PC-3 (cell line): ENCODE measurements around the gene CARNS1. TPM values are rescaled to one million over a fixed set of nuclear protein-coding genes. Genes with fewer than 3 reads are reported as not detected.

Source experiments
- ATAC-seq: fragments of 200-7000 bp; cut with Tn5 transposase; 2 replicates; pipeline ENCODE4 v1.9.1; 2020; ENCODE audit warnings: mild to moderate bottlenecking, moderate library complexity
- BruUV-seq: library from RNA; stranded (reverse); fragments of 400-500 nt; replicated peaks from 2 replicates; lab custom pipeline; 2021; lab: Mats Ljungman, UMichigan
- CTCF ChIA-PET: fragments of 300-600 bp; sonication (Branson Sonifier 250); formaldehyde crosslinking; loops from one replicate; lab custom pipeline; 2022; ENCODE audit warnings: antibody characterized with exemption; lab: Charles Lee
- POLR2A ChIA-PET: fragments of 300-600 bp; sonication (Branson Sonifier 250); formaldehyde crosslinking; loops from one replicate; lab custom pipeline; 2022; ENCODE audit warnings: antibody characterized with exemption; ENCODE audit not compliant: unreplicated experiment; lab: Charles Lee
- DNase-seq: peaks from one replicate; pipeline ENCODE4 v3.0.0-alpha.2; 2015
- H2AFZ ChIP-seq: fragments of 300-600 bp; sonication (generic); 2 replicates; pipeline ENCODE4 v1.6.0; 2016; ENCODE audit warnings: antibody characterized with exemption, low read length
- H3F3A ChIP-seq: fragments of 300-600 bp; sonication (generic); one replicate; pipeline ENCODE4 v1.6.0; 2017; ENCODE audit warnings: antibody characterized with exemption, low read length, control low read depth, mild to moderate bottlenecking; ENCODE audit not compliant: unreplicated experiment
- H3K27ac ChIP-seq: fragments of 300-600 bp; sonication (generic); 2 replicates; pipeline ENCODE4 v1.5.1; 2016; ENCODE audit warnings: mild to moderate bottlenecking, low read length
- H3K27me3 ChIP-seq: fragments of 300-600 bp; sonication (generic); 2 replicates; pipeline ENCODE4 v1.6.1; 2016; ENCODE audit warnings: low read length, mixed read lengths
- H3K36me3 ChIP-seq: fragments of 300-600 bp; sonication (generic); 2 replicates; pipeline ENCODE4 v1.6.1; 2016; ENCODE audit warnings: low read depth, mixed run types, low read length, mixed read lengths
- H3K4me1 ChIP-seq: fragments of 300-600 bp; sonication (generic); 2 replicates; pipeline ENCODE4 v1.5.1; 2016; ENCODE audit warnings: low read length; ENCODE audit not compliant: insufficient read depth
- H3K4me2 ChIP-seq: fragments of 300-600 bp; sonication (generic); 2 replicates; pipeline ENCODE4 v1.6.0; 2016; ENCODE audit warnings: low read length
- H3K4me3 ChIP-seq: fragments of 300-600 bp; sonication (generic); 2 replicates; pipeline ENCODE4 v1.5.1; 2016; ENCODE audit warnings: mild to moderate bottlenecking, low read length, mixed read lengths
- H3K79me2 ChIP-seq: fragments of 300-600 bp; sonication (generic); 2 replicates; pipeline ENCODE4 v1.6.1; 2017; ENCODE audit warnings: low read length, mixed read lengths
- H3K9ac ChIP-seq: fragments of 300-600 bp; sonication (generic); 2 replicates; pipeline ENCODE4 v1.6.0; 2016; ENCODE audit warnings: mild to moderate bottlenecking, low read length
- H3K9me2 ChIP-seq: fragments of 300-600 bp; sonication (generic); replicated peaks from 2 replicates; pipeline ENCODE4 v1.6.1; 2016; ENCODE audit warnings: mixed run types, low read length, mixed read lengths
- H3K9me3 ChIP-seq: fragments of 300-600 bp; sonication (generic); 2 replicates; pipeline ENCODE4 v1.6.1; 2016; ENCODE audit warnings: low read length, mixed read lengths
- H4K20me1 ChIP-seq: fragments of 300-600 bp; sonication (generic); 2 replicates; pipeline ENCODE4 v1.6.1; 2016; ENCODE audit warnings: low read length, mixed read lengths
- CTCF ChIP-seq: fragments of 300-600 bp; sonication (generic); conservative IDR thresholded peaks from 2 replicates; pipeline ENCODE4 v1.5.1; 2017; ENCODE audit warnings: antibody characterized with exemption, low read depth, mild to moderate bottlenecking, low read length
- EZH2 ChIP-seq: fragments of 300-600 bp; sonication (generic); IDR thresholded peaks from one replicate; pipeline ENCODE4 v1.6.1; 2017; ENCODE audit warnings: antibody characterized with exemption, mild to moderate bottlenecking, low read length; ENCODE audit not compliant: unreplicated experiment
- EZH2phosphoT487 ChIP-seq: fragments of 300-600 bp; sonication (generic); IDR thresholded peaks from 2 replicates; pipeline ENCODE4 v1.6.1; 2018; ENCODE audit warnings: mild to moderate bottlenecking, antibody characterized with exemption, low read length, borderline replicate concordance
- intact Hi-C: fragments of 100-400 bp; cut with micrococcal nuclease; formaldehyde crosslinking; loops from 2 replicates; pipeline ENCODE4 v1.9.0; 2023
- total RNA-seq: library from RNA; depleted of rRNA; stranded (reverse); fragments of >200 nt; gene quantifications from 2 replicates; pipeline ENCODE4 v1.2.3, GENCODE V29; 2014

The CARNS1 gene
- total RNA-seq, 1 experiment from 2014 or later, result 0.22 TPM

GRCh38 chr11:67435031-67435726, 19.7 kb downstream of the CARNS1 start:
- Histone ChIP-seq H3K27ac (no peak overlapping the region), H3K9me3 (no peaks in the 10 kb centered on the region), H3K9ac (no peak overlapping the region), H4K20me1 (no peaks in the 10 kb centered on the region), H3F3A (peaks cover 9% of the 10 kb centered on the region), H3K4me2 (no peak overlapping the region), H3K79me2 (peaks cover 14% of the 10 kb centered on the region), H3K4me3 (no peak overlapping the region), H3K36me3 (peaks cover 45% of the 10 kb centered on the region), H3K9me2 (no peaks in the 10 kb centered on the region), H2AFZ (no peak overlapping the region), H3K27me3 (no peaks in the 10 kb centered on the region), H3K4me1 (no peaks in the 10 kb centered on the region)
- DNase-seq, result no peak
- BruUV-seq, result no TSS peak
- ChIA-PET CTCF (no interaction called here), POLR2A (no interaction called here)
- intact Hi-C loops, result no loop called here
- TF ChIP-seq EZH2phosphoT487 (no peak), CTCF (no peak), EZH2 (no peak)
- no peak for ATAC-seq

- ATAC-seq (no peak), DNase-seq (no peak)
- no peak overlapping the region for H3K4me2 ChIP-seq
- no peak for TF ChIP-seq EZH2phosphoT487
- TF ChIP-seq CTCF, result no peak
- no peak for TF ChIP-seq EZH2
- no peaks in the 10 kb centered on the region for H3K9me2 ChIP-seq
- no peaks in the 10 kb centered on the region for H3K27me3 ChIP-seq
- H3K79me2 ChIP-seq, result peaks cover 8% of the 10 kb centered on the region; the same call in 1 of the 2 replicates
- CTCF ChIA-PET, result no interaction called here
- no peaks in the 10 kb centered on the region for H4K20me1 ChIP-seq
- POLR2A ChIA-PET, result no interaction called here
- peaks cover 9% of the 10 kb centered on the region for H3F3A ChIP-seq
- no peak overlapping the region for H3K4me3 ChIP-seq
- no peak overlapping the region for H3K27ac ChIP-seq
- H3K36me3 ChIP-seq, result peaks cover 40% of the 10 kb centered on the region
- H3K9ac ChIP-seq, result no peak overlapping the region
- BruUV-seq, result no TSS peak
- no peaks in the 10 kb centered on the region for H3K9me3 ChIP-seq
- H3K4me1 ChIP-seq, result no peaks in the 10 kb centered on the region
- no peak overlapping the region for H2AFZ ChIP-seq
- intact Hi-C loops, result no loop called here
Measured at GRCh38 chr11:67435727-67436458, 20.4 kb downstream of the CARNS1 start.
